H9 (cell line): Measurements from ENCODE around the gene EPB41L1. TPM values are rescaled to one million over a fixed set of nuclear protein-coding genes. Genes with fewer than 3 reads are reported as not detected.

Experiments used
- DNase-seq: peaks from one replicate; pipeline ENCODE4 v3.0.0-alpha.2; 2017
- H2AFZ ChIP-seq: one replicate; pipeline ENCODE4 v1.6.1; 2013; ENCODE audit warnings: mild to moderate bottlenecking, low read length, control low read depth, moderate library complexity
- H2AK5ac ChIP-seq: 2 replicates; pipeline ENCODE4 v1.6.1; 2013; ENCODE audit warnings: low read length, control low read depth, mixed read lengths; ENCODE audit not compliant: insufficient read length
- H2BK120ac ChIP-seq: one replicate; pipeline ENCODE4 v1.6.1; 2013; ENCODE audit warnings: low read depth, mild to moderate bottlenecking, low read length, control low read depth, inconsistent platforms; ENCODE audit not compliant: poor library complexity, severe bottlenecking
- H2BK12ac ChIP-seq: 2 replicates; pipeline ENCODE4 v1.6.1; 2013; ENCODE audit warnings: low read length, control low read depth, mixed read lengths, low read depth; ENCODE audit not compliant: insufficient read length
- H2BK15ac ChIP-seq: 2 replicates; pipeline ENCODE4 v1.6.1; 2013; ENCODE audit warnings: low read depth, low read length, control low read depth
- H2BK20ac ChIP-seq: one replicate; pipeline ENCODE4 v1.6.1; 2013; ENCODE audit warnings: low read depth, mild to moderate bottlenecking, low read length, control low read depth, inconsistent platforms; ENCODE audit not compliant: poor library complexity, severe bottlenecking
- H2BK5ac ChIP-seq: 2 replicates; pipeline ENCODE4 v1.6.1; 2013; ENCODE audit warnings: low read length, control low read depth, mixed read lengths; ENCODE audit not compliant: insufficient read length
- H3K14ac ChIP-seq: 2 replicates; pipeline ENCODE4 v1.6.1; 2013; ENCODE audit warnings: low read length, control low read depth; ENCODE audit not compliant: insufficient read depth
- H3K18ac ChIP-seq: 2 replicates; pipeline ENCODE4 v1.6.1; 2013; ENCODE audit warnings: low read depth, mild to moderate bottlenecking, mixed read lengths, low read length, control low read depth; ENCODE audit not compliant: insufficient read length
- H3K23ac ChIP-seq: 2 replicates; pipeline ENCODE4 v1.6.1; 2013; ENCODE audit warnings: low read length, control low read depth, mixed read lengths, low read depth; ENCODE audit not compliant: insufficient read length
- H3K23me2 ChIP-seq: 2 replicates; pipeline ENCODE4 v1.6.1; 2013; ENCODE audit warnings: low read depth, mild to moderate bottlenecking, mixed read lengths, low read length, control low read depth; ENCODE audit not compliant: insufficient read length, poor library complexity, severe bottlenecking
- H3K27ac ChIP-seq: 2 replicates; pipeline ENCODE4 v1.5.1; 2013; ENCODE audit warnings: low read length, control low read depth, mixed read lengths, low read depth; ENCODE audit not compliant: insufficient read length
- H3K27me3 ChIP-seq: 2 replicates; pipeline ENCODE4 v1.6.1; 2013; ENCODE audit warnings: low read length, control low read depth, inconsistent platforms; ENCODE audit not compliant: insufficient read depth
- H3K4ac ChIP-seq: 2 replicates; pipeline ENCODE4 v1.6.1; 2013; ENCODE audit warnings: low read depth, mild to moderate bottlenecking, control low read depth, inconsistent platforms, low read length, moderate library complexity
- H3K4me1 ChIP-seq: 2 replicates; pipeline ENCODE4 v1.6.1; 2013; ENCODE audit warnings: low read length, control low read depth, inconsistent platforms; ENCODE audit not compliant: insufficient read depth
- H3K4me2 ChIP-seq: 2 replicates; pipeline ENCODE4 v1.6.1; 2013; ENCODE audit warnings: low read length, control low read depth, mixed read lengths; ENCODE audit not compliant: insufficient read length, insufficient read depth
- H3K56ac ChIP-seq: 2 replicates; pipeline ENCODE4 v1.6.1; 2013; ENCODE audit warnings: low read depth, mild to moderate bottlenecking, mixed read lengths, low read length, control low read depth; ENCODE audit not compliant: insufficient read length
- H3K79me1 ChIP-seq: 2 replicates; pipeline ENCODE4 v1.6.1; 2013; ENCODE audit warnings: low read depth, mild to moderate bottlenecking, moderate library complexity, low read length, control low read depth, inconsistent platforms; ENCODE audit not compliant: insufficient read depth, poor library complexity, severe bottlenecking
- H3K79me2 ChIP-seq: 2 replicates; pipeline ENCODE4 v1.6.1; 2013; ENCODE audit warnings: low read length, control low read depth, inconsistent platforms; ENCODE audit not compliant: insufficient read depth
- H3K9ac ChIP-seq: 2 replicates; pipeline ENCODE4 v1.6.1; 2013; ENCODE audit warnings: low read length, control low read depth, mixed read lengths; ENCODE audit not compliant: insufficient read length; ENCODE audit errors: extremely low read depth
- H3K9me3 ChIP-seq: one replicate; pipeline ENCODE4 v1.6.1; 2013; ENCODE audit warnings: low read depth, low read length, inconsistent platforms; ENCODE audit not compliant: control insufficient read depth
- H3T11ph ChIP-seq: one replicate; pipeline ENCODE4 v1.6.1; 2013; ENCODE audit warnings: mild to moderate bottlenecking, low read length, control low read depth, inconsistent platforms
- H4K20me1 ChIP-seq: one replicate; pipeline ENCODE4 v1.6.1; 2013; ENCODE audit not compliant: control insufficient read depth, insufficient read length, insufficient read depth
- H4K5ac ChIP-seq: 2 replicates; pipeline ENCODE4 v1.6.1; 2013; ENCODE audit warnings: low read depth, mild to moderate bottlenecking, mixed read lengths, low read length, control low read depth; ENCODE audit not compliant: insufficient read length
- H4K8ac ChIP-seq: replicated peaks from 2 replicates; pipeline ENCODE4 v1.6.1; 2013; ENCODE audit warnings: low read length, control low read depth, mixed read lengths, low read depth; ENCODE audit not compliant: insufficient read length
- H4K91ac ChIP-seq: 2 replicates; pipeline ENCODE4 v1.6.1; 2013; ENCODE audit warnings: low read depth, mild to moderate bottlenecking, moderate library complexity, mixed read lengths, low read length, control low read depth; ENCODE audit not compliant: insufficient read length
- H3K27ac Mint-ChIP-seq, 3 experiments: 2 replicates in 2 of 3; 3 replicates in 1 of 3; pipeline ENCODE4 v1.8.0; 2020 to 2021; ENCODE audit warnings: mixed read lengths in 3 of 3, mild to moderate bottlenecking in 1 of 3, moderate library complexity in 1 of 3
- H3K27me3 Mint-ChIP-seq: 2 replicates; pipeline ENCODE4 v1.8.0; 2021; ENCODE audit warnings: low read depth, mild to moderate bottlenecking, moderate library complexity, mixed read lengths
- H3K36me3 Mint-ChIP-seq, 3 experiments: 2 replicates in 2 of 3; 3 replicates in 1 of 3; pipeline ENCODE4 v1.8.0; 2020 to 2021; ENCODE audit warnings: low read depth in 3 of 3, mixed read lengths in 3 of 3; ENCODE audit not compliant: insufficient read depth in 1 of 3
- H3K4me1 Mint-ChIP-seq, 2 experiments: 2 replicates each; pipeline ENCODE4 v1.8.0; 2020; ENCODE audit warnings: mixed read lengths in 2 of 2
- H3K4me3 Mint-ChIP-seq, 2 experiments: 2 replicates in 1 of 2; 3 replicates in 1 of 2; pipeline ENCODE4 v1.8.0; 2020 to 2021; ENCODE audit warnings: mild to moderate bottlenecking in 2 of 2, mixed read lengths in 2 of 2, moderate library complexity in 1 of 2
- H3K9me3 Mint-ChIP-seq, 2 experiments: 2 replicates in 1 of 2; 3 replicates in 1 of 2; pipeline ENCODE4 v1.8.0; 2020; ENCODE audit warnings: mild to moderate bottlenecking in 2 of 2, mixed read lengths in 2 of 2, moderate library complexity in 1 of 2
- CTCF ChIP-seq: fragments of 200-600 bp; sonication (generic); conservative IDR thresholded peaks from 3 replicates; pipeline ENCODE4 v1.8.0; 2021; ENCODE audit warnings: antibody characterized with exemption, mild to moderate bottlenecking
- WGBS: extraction: QIAGEN DNeasy Blood & Tissue Kit; methylation state at CpG from one replicate; pipeline ENCODE4 v1.1.7; 2013; ENCODE audit warnings: missing lambda C conversion rate, low lambda C conversion rate, mixed read lengths; ENCODE audit not compliant: insufficient read length; ENCODE audit errors: extremely low coverage; 5-methylcytosine and 5-hydroxymethylcytosine counted together
- total RNA-seq: library from RNA; stranded (reverse); gene quantifications from 2 replicates; pipeline ENCODE4 v1.2.1, GENCODE V29; 2021

The EPB41L1 gene
- total RNA-seq, 1 experiment from 2014 or later, result 31.1 TPM

GRCh38 chr20:36274181-36274841 lies 119.8 kb downstream of the EPB41L1 start:
- Histone ChIP-seq H3K56ac (no peak overlapping the region), H3K79me2 (no peaks in the 10 kb centered on the region), H3T11ph (no peak overlapping the region), H3K14ac (no peak overlapping the region), H3K79me1 (no peaks in the 10 kb centered on the region), H4K91ac (no peak overlapping the region), H4K5ac (no peak overlapping the region), H2AFZ (no peak overlapping the region), H3K23ac (no peak overlapping the region), H3K9ac (no peak overlapping the region), H3K4ac (no peak overlapping the region), H3K27me3 (no peaks in the 10 kb centered on the region), H4K20me1 (no peaks in the 10 kb centered on the region), H2BK15ac (no peak overlapping the region), H2BK5ac (no peak overlapping the region), H3K23me2 (no peaks in the 10 kb centered on the region), H3K4me1 (no peaks in the 10 kb centered on the region), H3K4me2 (no peak overlapping the region), H4K8ac (no peak overlapping the region), H2BK20ac (no peak overlapping the region), H3K27ac (no peak overlapping the region), H2BK12ac (no peak overlapping the region), H3K9me3 (no peaks in the 10 kb centered on the region), H3K18ac (no peak overlapping the region), H2AK5ac (no peak overlapping the region), H2BK120ac (no peak overlapping the region)
- no peaks in the 10 kb centered on the region for H3K9me3 Mint-ChIP-seq
- no peaks in the 10 kb centered on the region for H3K36me3 Mint-ChIP-seq
- no peak for TF ChIP-seq CTCF
- peaks cover 5 to 37% of the 10 kb centered on the region in 2 experiments; a peak in 3 of 4 replicates for H3K4me1 Mint-ChIP-seq
- no peak for DNase-seq
- no CpG with 5 or more reads among the region's 20 CpGs for WGBS
- H3K27me3 Mint-ChIP-seq, result peaks cover 10% of the 10 kb centered on the region
- H3K27ac Mint-ChIP-seq, result peak overlapping the region in 1 of 3 experiments; percentile 83; a peak in 1 of 7 replicates
- H3K4me3 Mint-ChIP-seq, result no peak overlapping the region
